WERI-Rb-1 (cell line): Measurements from ENCODE around the gene SEC24B.

ENCODE experiments used
- DNase-seq: peaks from one replicate; pipeline ENCODE4 v3.0.0-alpha.2; 2020
- H3K27ac ChIP-seq: fragments of 250-450 bp; sonication (Bioruptor Pico); 2 replicates; pipeline ENCODE4 v1.5.1; 2020; ENCODE audit warnings: mild to moderate bottlenecking, moderate library complexity
- H3K27me3 ChIP-seq: fragments of 250-450 bp; sonication (Bioruptor Pico); 2 replicates; pipeline ENCODE4 v1.5.1; 2021; ENCODE audit warnings: mild to moderate bottlenecking, low read depth, moderate library complexity; ENCODE audit not compliant: insufficient read depth, severe bottlenecking
- H3K36me3 ChIP-seq: fragments of 250-450 bp; sonication (Bioruptor Pico); 2 replicates; pipeline ENCODE4 v1.5.1; 2020; ENCODE audit warnings: mild to moderate bottlenecking, moderate library complexity
- H3K4me3 ChIP-seq: 2 replicates; pipeline ENCODE4 v1.5.1; 2011; ENCODE audit warnings: low read depth, mild to moderate bottlenecking, control low read depth, low read length
- H3K9me3 ChIP-seq: fragments of 250-450 bp; sonication (Bioruptor Pico); 2 replicates; pipeline ENCODE4 v1.5.1; 2021; ENCODE audit warnings: mild to moderate bottlenecking, moderate library complexity; ENCODE audit not compliant: severe bottlenecking
- TF ChIP-seq, protein P1 (sequence below): IDR thresholded peaks from 2 replicates; pipeline ENCODE4 v1.5.1; 2011; ENCODE audit warnings: low read depth, mild to moderate bottlenecking, control low read depth, inconsistent platforms, low read length

The SEC24B gene

DNA sequence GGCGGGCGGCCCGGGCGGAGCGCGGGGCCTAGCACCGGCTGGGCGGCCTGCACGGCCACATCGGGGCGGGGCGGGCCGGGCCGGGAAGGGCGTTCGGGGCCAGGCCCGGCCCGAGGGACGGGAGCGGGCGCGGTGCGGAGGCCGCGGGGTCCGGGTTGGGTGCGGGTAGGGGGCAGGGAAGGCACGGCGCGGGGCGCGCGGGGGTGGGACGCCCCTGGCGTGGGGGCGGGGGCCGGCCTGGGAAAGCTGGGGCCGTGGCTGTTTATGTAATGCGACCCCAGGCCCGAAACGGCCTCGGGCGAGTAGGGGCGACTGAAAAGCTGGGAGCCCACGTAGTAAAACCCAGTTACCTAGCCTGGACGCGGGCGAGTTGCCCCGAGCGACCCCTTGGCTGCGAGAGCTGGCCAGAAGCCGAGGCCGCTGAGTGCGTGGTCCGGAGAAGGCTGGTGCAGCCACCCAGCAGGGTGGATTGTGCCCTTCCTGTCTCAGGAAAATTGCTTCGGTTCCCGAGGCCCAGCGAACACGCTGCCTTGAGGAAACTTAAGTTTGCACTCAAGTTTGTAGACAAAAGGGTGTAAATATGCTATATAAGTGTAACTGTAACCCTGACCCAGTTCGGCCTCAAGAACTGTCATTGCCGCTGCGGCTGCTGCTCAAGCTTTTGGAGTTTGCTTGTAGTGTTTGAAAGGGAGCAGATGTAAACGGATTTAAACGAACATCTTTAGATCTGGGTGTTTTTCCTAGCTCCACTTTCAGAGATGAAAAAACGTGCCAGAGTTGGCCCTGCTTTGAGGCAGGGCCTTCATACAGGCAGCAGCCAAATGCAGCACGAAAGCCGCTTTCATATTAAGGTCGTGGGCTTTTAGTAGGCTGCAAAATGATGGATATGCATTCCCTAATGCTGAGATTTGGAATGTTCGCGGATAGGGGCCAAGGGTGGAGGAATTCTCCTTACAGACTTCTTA, 674 bp downstream of the SEC24B start:
- Histone ChIP-seq H3K27ac (peak overlapping the region; percentile 85), H3K27me3 (no peaks in the 10 kb centered on the region), H3K36me3 (peaks cover 3% of the 10 kb centered on the region; the same call in 1 of the 2 replicates), H3K9me3 (no peaks in the 10 kb centered on the region), H3K4me3 (peak overlapping the region; percentile 94)
- peak; percentile 36 for DNase-seq
- TF ChIP-seq, protein P1, sequence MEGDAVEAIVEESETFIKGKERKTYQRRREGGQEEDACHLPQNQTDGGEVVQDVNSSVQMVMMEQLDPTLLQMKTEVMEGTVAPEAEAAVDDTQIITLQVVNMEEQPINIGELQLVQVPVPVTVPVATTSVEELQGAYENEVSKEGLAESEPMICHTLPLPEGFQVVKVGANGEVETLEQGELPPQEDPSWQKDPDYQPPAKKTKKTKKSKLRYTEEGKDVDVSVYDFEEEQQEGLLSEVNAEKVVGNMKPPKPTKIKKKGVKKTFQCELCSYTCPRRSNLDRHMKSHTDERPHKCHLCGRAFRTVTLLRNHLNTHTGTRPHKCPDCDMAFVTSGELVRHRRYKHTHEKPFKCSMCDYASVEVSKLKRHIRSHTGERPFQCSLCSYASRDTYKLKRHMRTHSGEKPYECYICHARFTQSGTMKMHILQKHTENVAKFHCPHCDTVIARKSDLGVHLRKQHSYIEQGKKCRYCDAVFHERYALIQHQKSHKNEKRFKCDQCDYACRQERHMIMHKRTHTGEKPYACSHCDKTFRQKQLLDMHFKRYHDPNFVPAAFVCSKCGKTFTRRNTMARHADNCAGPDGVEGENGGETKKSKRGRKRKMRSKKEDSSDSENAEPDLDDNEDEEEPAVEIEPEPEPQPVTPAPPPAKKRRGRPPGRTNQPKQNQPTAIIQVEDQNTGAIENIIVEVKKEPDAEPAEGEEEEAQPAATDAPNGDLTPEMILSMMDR, result 0 out of 2 replicates have a peak, but pooled peaks have one; percentile 1

GRCh38 chr4:109435635-109436034, 2.0 kb downstream of the SEC24B start:
- 0 out of 2 replicates have a peak, but pooled peaks cover 3% of the 10 kb centered on the region for H3K36me3 ChIP-seq
- H3K4me3 ChIP-seq, result no peak overlapping the region
- no peaks in the 10 kb centered on the region for H3K27me3 ChIP-seq
- H3K27ac ChIP-seq, result no peak overlapping the region
- TF ChIP-seq, protein P1, result no peak
- no peaks in the 10 kb centered on the region for H3K9me3 ChIP-seq
- DNase-seq, result no peak

- Histone ChIP-seq H3K27ac (no peak overlapping the region), H3K27me3 (no peaks in the 10 kb centered on the region), H3K9me3 (no peaks in the 10 kb centered on the region), H3K4me3 (no peak overlapping the region), H3K36me3 (0 out of 2 replicates have a peak, but pooled peaks cover 3% of the 10 kb centered on the region)
- no peak for DNase-seq
- TF ChIP-seq, protein P1, result no peak
Observed at GRCh38 chr4:109436504-109436903, 2.9 kb downstream of the SEC24B start.

DNA sequence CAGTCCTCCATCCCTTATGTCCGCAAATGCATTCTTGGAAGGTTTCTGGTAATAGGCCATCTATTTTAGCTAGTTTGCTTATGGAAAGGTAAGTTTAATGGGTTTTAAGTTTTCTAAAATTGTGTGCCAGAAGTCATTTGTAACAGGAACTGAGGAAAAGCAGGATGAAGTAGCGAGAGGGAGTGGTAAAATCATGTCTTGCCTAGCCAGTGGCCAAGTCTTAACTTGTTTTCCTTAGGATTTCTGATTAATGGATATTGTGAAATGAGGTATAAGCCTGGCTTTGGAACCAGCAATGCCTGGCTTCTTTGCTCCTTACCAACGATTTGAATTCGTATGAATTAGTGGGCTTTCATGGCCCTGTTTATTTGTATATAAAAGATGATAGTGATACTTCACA, 7.3 kb downstream of the SEC24B start:
- TF ChIP-seq, protein P1, result no peak
- H3K27ac ChIP-seq, result no peak overlapping the region
- no peak overlapping the region for H3K4me3 ChIP-seq
- H3K9me3 ChIP-seq, result peaks cover 3% of the 10 kb centered on the region
- H3K36me3 ChIP-seq, result peaks cover 12% of the 10 kb centered on the region
- H3K27me3 ChIP-seq, result no peaks in the 10 kb centered on the region
- DNase-seq, result no peak

GRCh38 chr4:109441862-109442458, 8.3 kb downstream of the SEC24B start:
- DNase-seq, result no peak
- Histone ChIP-seq H3K4me3 (no peak overlapping the region), H3K27ac (no peak overlapping the region), H3K36me3 (peaks cover 22% of the 10 kb centered on the region), H3K9me3 (peaks cover 7% of the 10 kb centered on the region), H3K27me3 (no peaks in the 10 kb centered on the region)
- TF ChIP-seq, protein P1, result no peak
